Upper lobe of left lung (tissue), 6 donors: ENCODE data around the gene C3orf38. TPM values are rescaled to one million over a fixed set of nuclear protein-coding genes. Genes with fewer than 3 reads are reported as not detected.

Experiments used
- ATAC-seq, 2 donors: fragments of 200-7000 bp; cut with Tn5 transposase; one replicate each; pipeline ENCODE4 v1.9.1; 2022; ENCODE audit warnings: mild to moderate bottlenecking in 2 of 2, moderate library complexity in 2 of 2; ENCODE audit not compliant: low FRiP score in 2 of 2
- DNase-seq, 2 donors: peaks; one replicate each; pipeline ENCODE4 v3.0.0-alpha.2; 2019 to 2020
- H3K27ac ChIP-seq, 4 donors: fragments of 200-600 bp; sonication (generic); one replicate each; pipeline ENCODE4 v1.5.1; 2016 to 2019
- H3K27me3 ChIP-seq, 4 donors: fragments of 200-600 bp; sonication (generic); one replicate each; pipeline ENCODE4 v1.5.1; 2017 to 2019
- H3K36me3 ChIP-seq, 4 donors: fragments of 200-600 bp; sonication (generic); one replicate each; pipeline ENCODE4 v1.5.1; 2016 to 2019
- H3K4me1 ChIP-seq, 4 donors: fragments of 200-600 bp; sonication (generic); one replicate each; pipeline ENCODE4 v1.5.1; 2018 to 2019
- H3K4me3 ChIP-seq, 4 donors: fragments of 200-600 bp; sonication (generic); one replicate each; pipeline ENCODE4 v1.5.1; 2017 to 2019; ENCODE audit warnings: mild to moderate bottlenecking in 2 of 4, moderate library complexity in 1 of 4
- H3K9me3 ChIP-seq, 4 donors: fragments of 200-600 bp; sonication (generic); one replicate each; pipeline ENCODE4 v1.5.1; 2018 to 2019
- CTCF ChIP-seq, 6 experiments: fragments of 450-650 bp in 4 of 6; fragments of 200-600 bp in 2 of 6; sonication (generic) in 2 of 6; IDR thresholded peaks; one replicate each; pipeline ENCODE4 v1.5.1; 2016 to 2019; ENCODE audit warnings: antibody characterized with exemption in 6 of 6
- EP300 ChIP-seq, 4 donors: sonication (generic); formaldehyde crosslinking; IDR thresholded peaks; one replicate each; pipeline ENCODE4 v1.5.1; 2017; ENCODE audit warnings: antibody characterized with exemption in 4 of 4, control low read depth in 2 of 4
- POLR2A ChIP-seq, 4 donors: fragments of 450-650 bp; IDR thresholded peaks; one replicate each; pipeline ENCODE4 v1.5.1; 2016 to 2017; ENCODE audit warnings: antibody characterized with exemption in 4 of 4, mild to moderate bottlenecking in 2 of 4
- POLR2AphosphoS5 ChIP-seq, 2 donors: sonication (generic); formaldehyde crosslinking; IDR thresholded peaks; one replicate each; pipeline ENCODE4 v1.5.1; 2017; ENCODE audit warnings: antibody characterized with exemption in 2 of 2
- WGBS, 2 donors: methylation state at CpG; one replicate each; pipeline ENCODE4 v1.1.5; 2017 to 2018; 5-methylcytosine and 5-hydroxymethylcytosine counted together
- total RNA-seq, 6 donors: library from RNA; depleted of rRNA in 4 of 6; stranded (reverse); fragments of >200 nt in 4 of 6; gene quantifications; one replicate each; pipeline versions ENCODE4 v1.1.0 to v1.2.1, GENCODE V29; 2016 to 2021
- donor health status: DM: no; HTN: no; CAD: no; lungs with moderate emphysema.
- donor health status: DM: no; HTN: yes; CAD: no; lungs with severe emphysema.

The C3orf38 gene
- total RNA-seq, 6 donors from 2014 or later = 10.1 to 28.9 (median 20.4) TPM

- Histone ChIP-seq H3K4me3 (no peak overlapping the region), H3K27me3 (no peaks in the 10 kb centered on the region), H3K4me1 (no peaks in the 10 kb centered on the region), H3K36me3 (peaks cover 2 to 30% (median 10%) of the 10 kb centered on the region in 4 donors), H3K27ac (no peak overlapping the region), H3K9me3 (no peaks in the 10 kb centered on the region)
- no peak for ATAC-seq
- DNase-seq = no peak
- TF ChIP-seq POLR2AphosphoS5 (IDR thresholded peaks at IDR 0.05) = no peak
- TF ChIP-seq POLR2A (IDR thresholded peaks at IDR 0.05) = no peak
- no peak for TF ChIP-seq CTCF (IDR thresholded peaks at IDR 0.05)
- TF ChIP-seq EP300 (IDR thresholded peaks at IDR 0.05) = no peak
- 94 to 97% methylated on average over 1 of the region's 1 CpG for WGBS, 2 donors
Observed at GRCh38 chr3:88131695-88132094, 18.1 kb upstream of the C3orf38 start.

- H3K27me3 ChIP-seq = no peaks in the 10 kb centered on the region
- H3K4me1 ChIP-seq = no peaks in the 10 kb centered on the region
- no peak for TF ChIP-seq EP300 (IDR thresholded peaks at IDR 0.05)
- TF ChIP-seq POLR2AphosphoS5 (IDR thresholded peaks at IDR 0.05) = no peak
- no peak for TF ChIP-seq POLR2A (IDR thresholded peaks at IDR 0.05)
- no peak for TF ChIP-seq CTCF (IDR thresholded peaks at IDR 0.05)
- WGBS, 2 donors = 96 to 100% methylated on average over 1 of the region's 1 CpG
- ATAC-seq (no peak), DNase-seq (no peak)
- H3K4me3 ChIP-seq = no peak overlapping the region
- H3K36me3 ChIP-seq = peaks cover 2 to 37% (median 10%) of the 10 kb centered on the region in 4 donors
- no peaks in the 10 kb centered on the region for H3K9me3 ChIP-seq
- H3K27ac ChIP-seq = no peak overlapping the region
Observed at GRCh38 chr3:88132894-88133293, 16.9 kb upstream of the C3orf38 start.

GRCh38 chr3:88133711-88134263 lies 16.0 kb upstream of the C3orf38 start:
- 3 to 51% methylated on average over 1 of the region's 1 CpG for WGBS, 2 donors
- Histone ChIP-seq H3K27me3 (no peaks in the 10 kb centered on the region), H3K4me3 (no peak overlapping the region), H3K4me1 (no peaks in the 10 kb centered on the region), H3K36me3 (peaks cover 2 to 45% (median 11%) of the 10 kb centered on the region in 4 donors), H3K27ac (no peak overlapping the region), H3K9me3 (no peaks in the 10 kb centered on the region)
- TF ChIP-seq POLR2AphosphoS5 (IDR thresholded peaks at IDR 0.05) (no peak), CTCF (IDR thresholded peaks at IDR 0.05) (no peak), EP300 (IDR thresholded peaks at IDR 0.05) (no peak), POLR2A (IDR thresholded peaks at IDR 0.05) (no peak)
- DNase-seq (no peak), ATAC-seq (no peak)

GRCh38 chr3:88137836-88138235 lies 11.9 kb upstream of the C3orf38 start:
- WGBS, 2 donors = 91 to 92% methylated on average over 1 of the region's 1 CpG
- H3K4me1 ChIP-seq = no peaks in the 10 kb centered on the region
- peaks cover 14 to 65% (median 19%) of the 10 kb centered on the region in 4 donors for H3K36me3 ChIP-seq
- H3K27me3 ChIP-seq = no peaks in the 10 kb centered on the region
- no peaks in the 10 kb centered on the region for H3K9me3 ChIP-seq
- DNase-seq (no peak), ATAC-seq (no peak)
- no peak overlapping the region for H3K4me3 ChIP-seq
- no peak overlapping the region for H3K27ac ChIP-seq
- no peak for TF ChIP-seq POLR2A (IDR thresholded peaks at IDR 0.05)
- TF ChIP-seq CTCF (IDR thresholded peaks at IDR 0.05) = no peak
- TF ChIP-seq POLR2AphosphoS5 (IDR thresholded peaks at IDR 0.05) = no peak
- no peak for TF ChIP-seq EP300 (IDR thresholded peaks at IDR 0.05)

GRCh38 chr3:88141458-88142083 lies 8.2 kb upstream of the C3orf38 start:
- Histone ChIP-seq H3K4me1 (no peaks in the 10 kb centered on the region), H3K9me3 (no peaks in the 10 kb centered on the region), H3K36me3 (peaks cover 9 to 46% (median 13%) of the 10 kb centered on the region in 4 donors), H3K27ac (no peak overlapping the region), H3K27me3 (no peaks in the 10 kb centered on the region), H3K4me3 (no peak overlapping the region)
- 67 to 76% methylated on average over 4 of the region's 4 CpGs for WGBS, 2 donors
- TF ChIP-seq POLR2A (IDR thresholded peaks at IDR 0.05) (no peak), POLR2AphosphoS5 (IDR thresholded peaks at IDR 0.05) (no peak), EP300 (IDR thresholded peaks at IDR 0.05) (no peak), CTCF (IDR thresholded peaks at IDR 0.05) (no peak)
- no peak for ATAC-seq
- no peak for DNase-seq
